Suppressor macrophage treated with lipopolysaccharide for 1 hour (primary cell): ENCODE data around the gene PEX3.
"Not testable (repeated sequence)": the region's sequence is repeated elsewhere in the genome, so short reads cannot be mapped to it uniquely, and the experiment has no call there.

ENCODE experiments used
- DNase-seq, 3 donors: peaks; one replicate each; pipeline ENCODE4 v3.0.0-alpha.2; 2020 to 2022

PEX3 gene, protein sequence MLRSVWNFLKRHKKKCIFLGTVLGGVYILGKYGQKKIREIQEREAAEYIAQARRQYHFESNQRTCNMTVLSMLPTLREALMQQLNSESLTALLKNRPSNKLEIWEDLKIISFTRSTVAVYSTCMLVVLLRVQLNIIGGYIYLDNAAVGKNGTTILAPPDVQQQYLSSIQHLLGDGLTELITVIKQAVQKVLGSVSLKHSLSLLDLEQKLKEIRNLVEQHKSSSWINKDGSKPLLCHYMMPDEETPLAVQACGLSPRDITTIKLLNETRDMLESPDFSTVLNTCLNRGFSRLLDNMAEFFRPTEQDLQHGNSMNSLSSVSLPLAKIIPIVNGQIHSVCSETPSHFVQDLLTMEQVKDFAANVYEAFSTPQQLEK

DNA sequence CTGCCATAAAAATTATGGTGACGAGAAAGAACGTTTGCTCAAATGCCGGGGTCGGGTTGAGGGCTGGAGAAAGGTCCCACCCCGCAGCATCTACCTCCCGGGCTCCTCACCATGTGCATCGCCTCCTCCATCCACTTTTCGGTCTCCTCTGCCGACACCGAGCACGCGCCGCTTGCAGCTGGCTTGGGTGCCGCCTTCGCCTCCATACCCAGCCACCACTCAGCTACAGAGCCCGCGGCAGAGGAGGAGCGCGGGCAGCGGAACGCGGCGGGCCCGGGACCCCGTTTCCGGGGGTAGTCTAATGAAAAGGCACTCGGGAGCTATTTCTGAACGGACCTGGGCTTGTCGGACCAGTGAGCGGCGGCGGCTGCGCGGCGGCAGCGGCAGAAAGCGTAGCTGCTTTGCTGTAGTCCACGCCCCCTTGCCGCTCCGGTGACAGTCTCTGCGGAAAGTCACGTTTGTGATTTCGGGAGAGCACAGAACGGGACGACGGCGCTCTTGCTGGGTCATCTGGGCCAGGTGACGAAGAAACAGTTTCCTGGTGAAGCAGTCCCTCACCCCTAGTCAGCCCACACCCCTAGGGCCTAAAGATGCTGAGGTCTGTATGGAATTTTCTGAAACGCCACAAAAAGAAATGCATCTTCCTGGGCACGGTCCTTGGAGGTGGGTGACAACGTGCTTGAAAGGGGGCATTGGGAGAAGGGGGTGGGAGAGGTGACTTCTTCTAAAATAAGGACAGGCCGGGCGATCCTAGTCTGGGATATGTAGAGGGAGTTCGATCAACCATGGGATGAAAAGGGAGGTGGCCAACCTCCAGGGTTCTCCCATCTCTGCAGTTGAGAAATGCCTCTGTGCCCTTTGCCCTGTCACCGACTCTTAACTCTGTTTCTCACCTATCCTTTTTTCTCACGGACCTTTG, at the start of gene PEX3, which contains the start of gene ADAT2:
PEX3 (plus strand) TSS at position 353 of the 919 bp plus-strand sequence; CDS start at position 591, 238 bp downstream.
ADAT2 (minus strand) TSS at position 243 of the 919 bp plus-strand sequence; CDS start at position 206, 37 bp downstream.
- DNase-seq: peak; percentile 95 to 96 (median 96)

DNA sequence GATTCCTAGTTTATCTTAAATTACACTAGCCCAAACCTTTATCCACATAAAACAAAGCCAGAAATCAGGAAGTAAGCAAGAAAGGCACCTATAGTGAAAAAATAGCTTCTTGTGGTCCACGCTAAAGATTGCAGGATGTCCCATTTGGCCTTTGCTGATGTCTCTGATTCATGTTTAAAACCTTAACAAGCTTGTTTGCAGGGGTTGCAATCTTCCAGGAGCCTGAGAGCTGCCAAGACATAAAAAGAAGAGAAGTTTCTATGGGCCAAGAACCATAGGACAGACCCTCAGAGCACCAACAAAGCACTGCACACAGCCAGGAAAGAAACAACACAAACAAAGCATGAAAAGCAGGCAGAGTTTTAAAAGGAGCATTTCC, 49.5 kb upstream of the PEX3 start:
- no peak for DNase-seq

DNA sequence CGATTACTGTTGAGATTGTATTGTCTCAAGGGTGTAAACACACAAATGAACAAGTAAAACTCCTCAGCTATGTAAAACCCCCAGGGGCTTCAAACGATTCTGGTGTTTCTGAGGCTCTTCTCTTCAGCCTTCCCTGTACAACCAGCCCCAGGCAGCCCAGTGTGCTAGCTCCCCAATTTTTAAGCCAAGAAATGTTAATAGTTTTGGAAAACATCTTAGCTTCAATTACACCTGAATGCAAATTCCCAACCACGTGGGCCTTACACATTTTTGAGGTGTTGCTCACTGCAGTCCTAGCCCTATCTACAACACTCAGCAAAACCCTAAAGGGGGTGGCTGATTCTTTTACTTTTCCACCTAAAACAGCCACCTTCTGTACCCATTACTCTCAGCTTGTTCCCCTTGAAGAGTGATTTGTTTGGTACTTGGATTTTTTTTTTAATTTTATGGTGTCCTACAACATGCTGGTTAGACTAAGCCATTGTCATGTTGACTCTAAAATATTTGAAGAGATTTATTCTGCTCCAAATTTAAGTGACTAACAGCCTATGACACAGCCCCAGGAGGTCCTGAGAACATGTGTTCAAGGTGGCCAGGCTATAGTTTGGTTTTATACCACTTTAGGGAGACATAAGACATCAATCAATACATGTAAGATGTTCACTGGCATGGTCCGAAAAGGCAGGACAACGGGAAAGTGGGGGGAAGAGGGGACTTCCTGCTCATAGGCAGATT, 48.8 kb upstream of the PEX3 start:
- DNase-seq: no peak

- DNase-seq: no peak
Observed at GRCh38 chr6:143402721-143403336, 47.8 kb upstream of the PEX3 start.

GRCh38 chr6:143405373-143406154, 45.0 kb upstream of the PEX3 start:
- no peak for DNase-seq

- DNase-seq: no peak
Observed at GRCh38 chr6:143406673-143407072, 43.9 kb upstream of the PEX3 start.

DNA sequence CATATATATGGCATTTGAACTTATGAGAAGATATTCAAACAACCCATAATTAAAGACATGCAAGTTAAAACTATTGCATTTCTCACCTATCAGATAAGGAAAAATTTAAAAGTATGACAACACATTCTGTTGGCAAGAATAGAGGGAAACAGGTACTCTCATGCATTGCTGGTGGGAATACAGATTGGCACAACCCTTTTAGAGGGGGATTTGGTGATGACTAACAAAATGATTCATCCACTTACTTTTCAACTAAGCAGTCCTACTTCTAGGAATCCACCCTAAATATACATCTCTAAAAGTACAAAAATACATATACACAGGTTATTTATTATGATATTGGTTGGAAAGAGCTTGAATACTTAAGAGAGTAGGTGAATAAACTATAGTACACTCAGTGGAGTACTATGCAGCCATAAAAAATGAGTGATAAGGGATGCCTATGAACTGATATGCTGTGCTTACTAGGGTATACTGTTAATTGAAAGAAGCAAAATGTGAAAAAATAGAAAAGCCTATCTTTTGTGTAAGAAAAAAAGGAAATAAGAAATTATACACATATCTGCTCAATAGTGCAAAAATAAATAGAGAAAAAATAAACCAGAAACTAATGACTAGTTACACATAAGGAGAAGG, 42.3 kb upstream of the PEX3 start:
- no peak for DNase-seq

DNA sequence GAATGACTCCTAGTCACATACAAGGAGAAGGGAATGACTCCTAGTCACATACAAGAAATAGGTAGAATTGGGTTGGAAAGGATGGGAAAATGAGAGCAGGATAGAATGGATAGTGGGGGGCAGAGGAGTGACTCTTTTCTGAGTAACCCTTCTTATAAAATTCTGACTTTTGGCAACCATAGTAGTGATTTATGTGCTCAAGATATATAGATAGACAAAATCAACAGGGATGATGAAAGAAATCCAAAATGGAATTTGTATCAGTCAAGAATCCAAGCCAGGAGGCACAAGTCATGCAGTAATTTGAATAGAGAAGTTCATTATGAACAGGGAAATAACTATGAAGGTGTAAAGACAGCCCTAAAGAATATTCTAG, 41.8 kb upstream of the PEX3 start:
- no peak for DNase-seq

DNA sequence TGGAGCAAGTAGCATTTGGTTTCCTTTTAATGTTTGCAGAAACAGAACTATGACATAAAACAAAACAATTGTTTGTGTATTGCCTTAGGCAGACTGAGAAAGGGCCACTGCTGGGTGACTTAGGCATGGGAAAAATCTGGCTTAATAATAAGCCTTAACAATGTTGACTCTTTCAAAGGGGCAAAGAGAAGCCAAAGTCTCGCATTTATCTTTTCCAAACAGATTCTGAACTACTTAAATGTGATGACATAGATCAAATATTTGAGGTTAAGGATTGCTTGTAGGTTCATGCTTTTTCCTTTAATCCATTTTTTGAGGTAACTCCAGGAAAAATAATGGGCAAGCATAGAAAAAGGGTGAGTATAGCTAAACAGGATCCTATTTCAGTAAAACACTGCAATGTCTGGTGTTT, 39.7 kb upstream of the PEX3 start:
- DNase-seq: no peak

DNA sequence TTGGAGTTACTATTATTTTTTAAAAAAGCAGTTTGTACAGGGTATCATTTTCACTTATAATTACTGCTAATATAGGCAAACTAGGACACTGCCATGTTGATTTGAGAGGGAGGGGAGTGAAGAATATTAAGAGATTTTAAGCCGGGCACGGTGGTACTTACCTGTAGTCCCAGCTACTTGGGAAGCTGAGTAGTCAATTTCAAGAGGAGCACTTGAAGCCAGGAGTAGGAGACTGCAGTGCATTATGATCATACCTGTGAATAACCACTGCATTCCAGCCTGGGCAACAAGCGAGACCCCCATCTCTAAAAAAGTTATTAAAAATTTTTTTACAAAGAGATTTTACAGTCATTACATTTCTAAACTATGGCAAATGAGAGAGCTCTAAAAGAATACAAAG, 35.8 kb upstream of the PEX3 start:
- no peak for DNase-seq

DNA sequence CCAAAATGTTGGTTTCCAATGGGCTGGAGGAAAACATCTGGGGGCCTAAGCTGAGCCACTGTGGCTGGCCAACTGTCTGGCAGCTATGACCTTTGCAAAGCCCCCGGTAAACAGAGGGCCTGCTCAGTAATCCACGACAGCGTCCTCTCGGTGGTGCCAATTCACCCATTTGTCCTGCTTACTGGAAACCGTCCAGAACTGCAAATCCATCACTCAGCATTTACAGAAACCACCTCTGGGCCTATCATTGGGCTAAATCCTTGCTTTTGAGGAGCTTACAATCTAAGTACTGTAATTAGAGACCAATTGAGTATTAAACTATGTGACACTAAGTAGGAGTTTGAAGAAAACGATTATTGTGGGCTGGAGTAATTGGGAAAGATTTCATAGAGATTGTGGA, 31.1 kb upstream of the PEX3 start:
- no peak for DNase-seq

GRCh38 chr6:143426026-143426425, 24.6 kb upstream of the PEX3 start:
- DNase-seq: no peak

GRCh38 chr6:143427109-143427817, 23.3 kb upstream of the PEX3 start:
- DNase-seq: peak; percentile 70 to 84 (median 73)

- no peak for DNase-seq
Observed at GRCh38 chr6:143429970-143430369, 20.6 kb upstream of the PEX3 start.

DNA sequence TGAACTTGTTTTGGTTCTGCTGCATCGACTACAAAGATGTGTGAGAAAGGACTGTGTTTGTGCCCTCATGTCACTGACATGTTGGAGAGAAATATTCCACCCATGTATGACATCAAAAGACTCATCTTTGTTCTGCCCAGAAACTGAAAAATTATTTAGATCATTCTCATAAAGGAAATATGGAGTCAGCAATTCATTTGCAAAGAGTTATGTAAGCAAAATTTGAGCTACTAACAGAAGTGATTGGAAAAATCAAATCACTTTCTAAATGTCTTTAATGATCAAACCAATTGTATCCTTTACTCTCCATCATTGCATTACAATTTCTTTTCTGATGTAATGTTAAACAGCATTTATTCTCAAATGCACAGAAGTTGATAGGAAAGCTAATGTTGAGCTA, 19.4 kb upstream of the PEX3 start:
- DNase-seq: no peak

DNA sequence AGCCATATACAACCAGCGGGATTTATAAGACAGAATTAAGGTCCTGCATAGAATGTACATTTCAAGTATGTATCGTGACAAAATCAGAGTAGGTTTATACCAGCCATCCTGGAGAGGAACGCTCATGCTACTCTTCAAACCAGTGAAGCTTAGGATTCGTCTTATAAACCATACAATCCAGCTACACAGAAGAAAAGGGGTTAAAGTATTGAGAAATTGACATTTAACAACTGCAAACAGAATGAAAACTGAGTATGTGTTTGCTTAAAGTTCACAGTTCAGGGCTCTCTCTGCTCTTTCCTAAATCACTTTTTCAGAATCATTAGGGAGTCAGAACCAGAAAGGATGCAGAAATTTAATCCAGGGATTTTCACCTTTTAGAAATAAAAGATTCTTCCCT, 18.0 kb upstream of the PEX3 start:
- no peak for DNase-seq

- no peak for DNase-seq
Observed at GRCh38 chr6:143441010-143441409, 9.6 kb upstream of the PEX3 start.

DNA sequence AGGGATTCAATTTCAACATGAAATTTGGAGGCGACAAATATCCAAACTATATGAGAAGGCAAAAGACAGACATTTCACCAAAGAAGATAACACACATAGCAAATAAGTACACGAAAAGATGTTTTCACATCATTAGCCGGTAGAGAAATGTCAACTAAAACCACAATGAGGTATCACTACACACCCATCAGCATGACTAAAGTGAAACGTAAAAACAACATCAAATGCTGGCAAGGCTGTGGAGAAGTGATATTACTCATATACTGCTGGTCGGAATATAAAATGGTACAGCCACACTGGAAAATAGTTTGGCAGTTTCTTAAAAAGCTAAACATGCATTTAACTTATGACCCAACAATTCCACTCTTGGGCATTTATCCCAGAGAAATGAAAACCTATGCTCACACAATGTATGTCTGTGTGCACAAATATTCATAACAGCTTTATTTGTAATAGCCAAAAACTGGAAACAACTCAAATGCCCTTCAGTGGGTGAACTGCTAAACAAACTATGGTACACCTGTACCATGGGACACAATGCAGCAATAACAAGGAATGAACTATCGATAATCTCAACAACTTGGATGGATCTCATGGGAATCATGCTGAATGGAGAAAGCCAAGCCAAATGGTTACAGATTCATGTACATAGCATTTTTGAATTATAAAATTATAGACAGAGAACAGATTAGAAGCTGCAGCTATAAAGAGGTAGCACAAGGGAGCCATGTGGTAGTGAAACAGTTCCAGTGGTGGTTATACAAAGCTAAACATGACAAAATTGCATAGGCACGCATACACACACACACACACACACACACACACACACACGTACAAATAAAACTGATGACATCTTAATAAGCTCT, 8.7 kb upstream of the PEX3 start:
- no peak for DNase-seq

DNA sequence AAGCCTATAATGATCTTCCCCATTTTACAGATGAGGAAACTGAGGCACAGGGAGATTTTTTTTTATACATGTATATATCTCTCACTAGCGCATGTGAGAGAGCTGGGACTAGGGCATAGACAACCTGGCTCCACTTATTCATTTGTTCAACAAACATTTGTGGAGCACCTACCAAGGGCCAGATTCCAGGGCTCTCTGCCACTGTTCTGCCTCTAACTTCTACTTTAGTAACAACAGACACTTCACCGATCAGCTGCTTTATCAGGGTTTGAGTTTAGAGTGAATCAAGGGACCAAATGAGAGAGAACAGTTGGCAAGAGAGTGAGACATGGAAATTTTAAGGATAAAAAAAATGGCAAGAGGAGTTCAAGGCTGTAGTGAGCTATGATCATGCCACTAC, 7.5 kb upstream of the PEX3 start:
- no peak for DNase-seq

GRCh38 chr6:143447865-143448264, 2.7 kb upstream of the PEX3 start:
- not testable (repeated sequence) for DNase-seq
